ENCODE measurements around the gene RELA.

- TF ChIP-seq CTCF (IDR thresholded peaks at IDR 0.05; ENCODE audit: low read depth, low read length) (no peak), EZH2phosphoT487 (IDR thresholded peaks at IDR 0.05; ENCODE audit: low read depth) (no peak)
Observed at GRCh38 chr11:65634440-65634839, 28.3 kb downstream of the RELA start.
